ENCODE data around the gene RNF26. TPM values are rescaled to one million over a fixed set of nuclear protein-coding genes. Genes with fewer than 3 reads are reported as not detected.

The RNF26 gene
- total and polyA plus RNA-seq, 2 of the 13 experiments (the other 11 are each of a cell fraction or from before 2014, with no cell fraction given) = 11.9 to 26.3 TPM

DNA sequence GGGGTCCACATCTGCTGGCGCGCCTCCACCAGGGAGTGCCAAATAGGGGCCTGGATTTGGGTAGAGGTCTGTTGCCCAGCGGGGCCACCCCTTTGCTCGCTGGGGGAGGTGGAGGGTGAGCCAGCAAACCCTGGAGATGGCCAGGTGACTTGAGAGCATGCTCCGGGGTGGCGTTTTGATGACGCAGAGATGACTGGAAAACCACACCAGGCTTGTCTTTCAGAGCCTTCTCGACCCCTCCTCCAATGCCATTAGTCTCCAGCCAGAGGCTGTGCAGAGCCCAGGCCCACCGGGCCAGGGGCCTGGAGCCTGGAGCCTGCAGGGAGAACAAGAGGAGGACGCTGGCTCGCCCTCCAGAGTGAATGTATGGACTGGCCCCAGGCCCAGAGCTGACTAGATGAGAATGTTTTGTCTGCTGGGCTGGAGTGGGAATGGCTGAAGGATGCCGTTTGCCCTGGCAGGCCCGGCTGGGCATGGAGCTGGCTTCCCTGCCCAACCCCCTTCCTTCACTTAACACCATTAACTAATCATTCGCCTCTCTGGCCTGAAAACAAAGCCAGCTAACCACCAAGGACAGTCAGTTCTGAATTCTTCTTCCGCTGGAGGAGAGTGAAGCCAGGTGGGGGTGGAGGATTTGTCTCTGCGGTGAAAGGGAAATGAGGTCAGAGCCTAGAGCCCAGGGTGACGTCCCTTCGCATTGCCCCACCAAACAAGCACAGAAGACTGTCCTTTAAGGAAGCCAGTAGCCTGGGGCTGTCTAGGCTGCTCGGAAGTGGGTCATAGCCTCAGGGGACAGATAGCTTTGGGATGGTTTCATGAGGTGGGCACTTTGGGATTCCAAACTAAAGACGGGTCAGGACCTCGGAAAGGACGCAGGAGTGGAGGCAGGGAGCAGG lies 15.8 kb upstream of the RNF26 start (continued):
- TF ChIP-seq, protein P1, sequence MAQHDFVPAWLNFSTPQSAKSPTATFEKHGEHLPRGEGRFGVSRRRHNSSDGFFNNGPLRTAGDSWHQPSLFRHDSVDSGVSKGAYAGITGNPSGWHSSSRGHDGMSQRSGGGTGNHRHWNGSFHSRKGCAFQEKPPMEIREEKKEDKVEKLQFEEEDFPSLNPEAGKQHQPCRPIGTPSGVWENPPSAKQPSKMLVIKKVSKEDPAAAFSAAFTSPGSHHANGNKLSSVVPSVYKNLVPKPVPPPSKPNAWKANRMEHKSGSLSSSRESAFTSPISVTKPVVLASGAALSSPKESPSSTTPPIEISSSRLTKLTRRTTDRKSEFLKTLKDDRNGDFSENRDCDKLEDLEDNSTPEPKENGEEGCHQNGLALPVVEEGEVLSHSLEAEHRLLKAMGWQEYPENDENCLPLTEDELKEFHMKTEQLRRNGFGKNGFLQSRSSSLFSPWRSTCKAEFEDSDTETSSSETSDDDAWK (CRISPR knock-in tag; IDR thresholded peaks at IDR 0.05) = no peak
- TF ChIP-seq ZBTB25 (CRISPR knock-in tag; IDR thresholded peaks at IDR 0.05) (no peak), ZFP62 (CRISPR knock-in tag; IDR thresholded peaks at IDR 0.05) (no peak), USF2 (IDR thresholded peaks at IDR 0.05; ENCODE audit: low read depth, low read length) (no peak), USF2 (CRISPR knock-in tag; IDR thresholded peaks at IDR 0.05; ENCODE audit: borderline replicate concordance) (no peak), MAFK (conservative IDR thresholded peaks at IDR 0.05 in 1 of 2, IDR thresholded peaks at IDR 0.05 in 1 of 2; ENCODE audit: low read length in 2 of 2) (no peak), ZNF224 (CRISPR knock-in tag; IDR thresholded peaks at IDR 0.05) (no peak), RELA (CRISPR knock-in tag; IDR thresholded peaks at IDR 0.05) (no peak), PITX1 (CRISPR knock-in tag; IDR thresholded peaks at IDR 0.05) (0 out of 2 replicates have a peak, but pooled peaks have one; percentile 16), ELK4 (CRISPR knock-in tag; IDR thresholded peaks at IDR 0.05; ENCODE audit: borderline replicate concordance) (no peak), ZNF503 (CRISPR knock-in tag; IDR thresholded peaks at IDR 0.05) (no peak), ZNF589 (CRISPR knock-in tag; conservative IDR thresholded peaks at IDR 0.05) (no peak), KLF12 (CRISPR knock-in tag; IDR thresholded peaks at IDR 0.05; ENCODE audit: borderline replicate concordance) (no peak), ZNF225 (CRISPR knock-in tag; IDR thresholded peaks at IDR 0.05) (no peak), ZNF800 (CRISPR knock-in tag; IDR thresholded peaks at IDR 0.05) (peak; percentile 43; the same call in 1 of the 2 replicates), EZH2 (conservative IDR thresholded peaks at IDR 0.05; ENCODE audit: low read depth, low read length) (no peak), PRPF4 (IDR thresholded peaks at IDR 0.05; ENCODE audit: low read depth, low read length, poor library complexity, severe bottlenecking) (no peak), ZNF83 (CRISPR knock-in tag; IDR thresholded peaks at IDR 0.05; ENCODE audit: borderline replicate concordance) (no peak), NFIC (IDR thresholded peaks at IDR 0.05; ENCODE audit: low read length) (no peak)
